OCI-LY7 (cell line): ENCODE data around the gene HDAC9. TPM values are rescaled to one million over a fixed set of nuclear protein-coding genes. Genes with fewer than 3 reads are reported as not detected.

Source experiments
- BruUV-seq: library from RNA; stranded (reverse); fragments of 400-500 nt; replicated peaks from 2 replicates; lab custom pipeline; 2021; lab: Mats Ljungman, UMichigan
- CTCF ChIA-PET: fragments of 300-600 bp; sonication (Branson Sonifier 250); formaldehyde crosslinking; loops from one replicate; lab custom pipeline; 2022; ENCODE audit warnings: antibody characterized with exemption; ENCODE audit not compliant: unreplicated experiment; lab: Charles Lee
- POLR2A ChIA-PET: fragments of 300-600 bp; sonication (Branson Sonifier 250); formaldehyde crosslinking; loops from one replicate; lab custom pipeline; 2022; ENCODE audit warnings: antibody characterized with exemption; lab: Charles Lee
- DNase-seq: peaks from one replicate; pipeline ENCODE4 v3.0.0-alpha.2; 2015; ENCODE audit warnings: low spot score
- H2AFZ ChIP-seq: fragments of 200-600 bp; sonication (generic), shearing (Covaris generic); 2 replicates; pipeline ENCODE4 v1.6.1; 2014; ENCODE audit warnings: mild to moderate bottlenecking, antibody characterized with exemption, low read length, moderate library complexity
- H3K27ac ChIP-seq: fragments of 200-600 bp; sonication (generic); 2 replicates; pipeline ENCODE4 v1.5.1; 2014; ENCODE audit warnings: mixed run types, low read depth, mild to moderate bottlenecking, moderate library complexity, low read length, inconsistent platforms; ENCODE audit not compliant: poor library complexity, severe bottlenecking
- H3K36me3 ChIP-seq: fragments of 200-600 bp; sonication (generic); 2 replicates; pipeline ENCODE4 v1.6.1; 2014; ENCODE audit warnings: mild to moderate bottlenecking, antibody characterized with exemption, low read length, moderate library complexity, mixed read lengths; ENCODE audit not compliant: insufficient read depth
- H3K4me1 ChIP-seq: fragments of 200-600 bp; sonication (generic); 2 replicates; pipeline ENCODE4 v1.5.1; 2014; ENCODE audit warnings: mild to moderate bottlenecking, low read length; ENCODE audit not compliant: insufficient read depth, poor library complexity, severe bottlenecking
- H3K4me2 ChIP-seq: fragments of 200-600 bp; sonication (generic); 2 replicates; pipeline ENCODE4 v1.6.1; 2014; ENCODE audit warnings: mild to moderate bottlenecking, low read length
- H3K4me3 ChIP-seq: fragments of 200-600 bp; sonication (generic); 2 replicates; pipeline ENCODE4 v1.5.1; 2014; ENCODE audit warnings: mild to moderate bottlenecking, low read depth, low read length; ENCODE audit not compliant: poor library complexity, severe bottlenecking
- H3K79me2 ChIP-seq: fragments of 200-600 bp; sonication (generic); 2 replicates; pipeline ENCODE4 v1.6.1; 2016; ENCODE audit warnings: low read depth, mild to moderate bottlenecking, low read length, moderate library complexity, mixed read lengths; ENCODE audit not compliant: insufficient read depth
- H3K9me2 ChIP-seq: fragments of 200-600 bp; sonication (generic); 2 replicates; pipeline ENCODE4 v1.6.1; 2016; ENCODE audit warnings: mild to moderate bottlenecking, low read length, mixed read lengths; ENCODE audit not compliant: insufficient read depth
- H3K9me3 ChIP-seq: fragments of 200-600 bp; sonication (generic); 2 replicates; pipeline ENCODE4 v1.6.1; 2014; ENCODE audit warnings: mild to moderate bottlenecking, mixed run types, low read length, mixed read lengths
- H4K20me1 ChIP-seq: fragments of 200-600 bp; sonication (generic); 2 replicates; pipeline ENCODE4 v1.6.1; 2014; ENCODE audit warnings: mild to moderate bottlenecking, antibody characterized with exemption, low read length, moderate library complexity, mixed read lengths; ENCODE audit not compliant: insufficient read depth
- EZH2phosphoT487 ChIP-seq: fragments of 200-600 bp; sonication (generic); IDR thresholded peaks from 2 replicates; pipeline ENCODE4 v1.6.1; 2018; ENCODE audit warnings: low read depth, borderline replicate concordance, mild to moderate bottlenecking, mixed run types, antibody characterized with exemption, low read length, moderate library complexity, mixed read lengths
- intact Hi-C: fragments of 100-400 bp; cut with micrococcal nuclease; formaldehyde crosslinking; loops from one replicate; pipeline ENCODE4 v1.10.0; 2022; ENCODE audit not compliant: unreplicated experiment
- total RNA-seq, 2 experiments: library from RNA; depleted of rRNA in 1 of 2; stranded (reverse); fragments of >200 nt in 1 of 2; shearing (Covaris generic) in 1 of 2; gene quantifications; 2 replicates each; pipeline ENCODE4 v1.2.3, GENCODE V29; 2014 to 2022
- TF ChIP-seq, protein P1 (sequence below): fragments of 200-600 bp; sonication (generic); conservative IDR thresholded peaks from 2 replicates; pipeline ENCODE4 v1.5.1; 2014; ENCODE audit warnings: mild to moderate bottlenecking, antibody characterized with exemption, low read length, moderate library complexity, mixed read lengths

HDAC9 gene
- total RNA-seq, 2 experiments from 2014 or later: 58.8 to 91.7 TPM

DNA sequence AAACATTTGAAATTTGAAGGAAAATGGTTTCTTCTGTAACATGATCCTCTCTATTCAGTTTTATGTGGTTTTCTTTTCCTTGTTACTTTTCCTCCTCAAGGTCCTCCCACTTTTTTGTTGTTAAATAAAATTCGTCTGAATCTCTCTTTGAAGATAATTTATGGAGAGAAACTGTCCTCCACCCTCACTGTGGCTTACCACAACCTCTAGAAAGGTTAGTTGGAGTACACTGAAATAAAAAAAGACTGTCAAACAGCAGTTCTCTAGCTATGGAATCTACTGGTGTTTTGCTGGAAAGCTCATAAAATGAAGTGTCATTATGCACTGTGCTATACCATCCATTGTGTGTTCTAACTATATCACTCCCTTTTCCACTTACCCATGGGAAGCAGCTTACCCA is 189.4 kb downstream of the HDAC9 start:
- ChIA-PET POLR2A (interaction anchor here (0.6 kb wide), 1 partner anchor 112 kb away, joined by 3 read pairs; no protein-coding TSS in a partner anchor), CTCF (no interaction called here)
- DNase-seq: no peak
- H3K79me2 ChIP-seq: no peaks in the 10 kb centered on the region
- no peaks in the 10 kb centered on the region for H3K9me2 ChIP-seq
- H3K4me3 ChIP-seq: no peak overlapping the region
- H3K36me3 ChIP-seq: peaks cover 4% of the 10 kb centered on the region; the same call in 1 of the 2 replicates
- H3K4me1 ChIP-seq: no peaks in the 10 kb centered on the region
- no peak for TF ChIP-seq EZH2phosphoT487
- TF ChIP-seq, protein P1, sequence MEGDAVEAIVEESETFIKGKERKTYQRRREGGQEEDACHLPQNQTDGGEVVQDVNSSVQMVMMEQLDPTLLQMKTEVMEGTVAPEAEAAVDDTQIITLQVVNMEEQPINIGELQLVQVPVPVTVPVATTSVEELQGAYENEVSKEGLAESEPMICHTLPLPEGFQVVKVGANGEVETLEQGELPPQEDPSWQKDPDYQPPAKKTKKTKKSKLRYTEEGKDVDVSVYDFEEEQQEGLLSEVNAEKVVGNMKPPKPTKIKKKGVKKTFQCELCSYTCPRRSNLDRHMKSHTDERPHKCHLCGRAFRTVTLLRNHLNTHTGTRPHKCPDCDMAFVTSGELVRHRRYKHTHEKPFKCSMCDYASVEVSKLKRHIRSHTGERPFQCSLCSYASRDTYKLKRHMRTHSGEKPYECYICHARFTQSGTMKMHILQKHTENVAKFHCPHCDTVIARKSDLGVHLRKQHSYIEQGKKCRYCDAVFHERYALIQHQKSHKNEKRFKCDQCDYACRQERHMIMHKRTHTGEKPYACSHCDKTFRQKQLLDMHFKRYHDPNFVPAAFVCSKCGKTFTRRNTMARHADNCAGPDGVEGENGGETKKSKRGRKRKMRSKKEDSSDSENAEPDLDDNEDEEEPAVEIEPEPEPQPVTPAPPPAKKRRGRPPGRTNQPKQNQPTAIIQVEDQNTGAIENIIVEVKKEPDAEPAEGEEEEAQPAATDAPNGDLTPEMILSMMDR: no peak
- H2AFZ ChIP-seq: no peak overlapping the region
- no peaks in the 10 kb centered on the region for H3K9me3 ChIP-seq
- H3K27ac ChIP-seq: no peak overlapping the region
- H4K20me1 ChIP-seq: no peaks in the 10 kb centered on the region
- H3K4me2 ChIP-seq: no peak overlapping the region
- intact Hi-C loops: no loop called here
- BruUV-seq: no TSS peak

DNA sequence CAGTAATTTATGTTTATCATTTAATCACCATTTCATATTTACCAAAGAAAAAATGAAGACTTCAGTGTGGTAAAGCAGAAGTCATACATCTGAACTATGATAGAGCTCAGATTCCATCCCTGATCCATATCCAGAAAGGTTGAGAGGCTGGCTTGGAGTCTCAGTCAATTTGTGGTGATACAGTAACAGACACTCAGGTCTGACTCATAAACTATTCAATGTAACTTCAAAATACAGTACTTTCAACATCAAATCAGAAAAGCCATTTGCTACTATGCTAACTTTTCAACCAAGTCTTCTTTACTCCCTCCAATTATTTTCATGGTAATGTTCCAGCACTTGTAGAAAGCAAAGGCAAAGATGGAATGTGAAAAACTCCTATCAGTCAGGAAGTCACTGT is 190.4 kb downstream of the HDAC9 start:
- Histone ChIP-seq H3K9me3 (no peaks in the 10 kb centered on the region), H3K79me2 (no peaks in the 10 kb centered on the region), H2AFZ (no peak overlapping the region), H3K27ac (no peak overlapping the region), H3K36me3 (peaks cover 4% of the 10 kb centered on the region; the same call in 1 of the 2 replicates), H3K4me1 (no peaks in the 10 kb centered on the region), H4K20me1 (no peaks in the 10 kb centered on the region), H3K4me2 (no peak overlapping the region), H3K9me2 (no peaks in the 10 kb centered on the region), H3K4me3 (no peak overlapping the region)
- TF ChIP-seq, protein P1: no peak
- TF ChIP-seq EZH2phosphoT487: no peak
- intact Hi-C loops: no loop called here
- CTCF ChIA-PET: no interaction called here
- BruUV-seq: no TSS peak
- no peak for DNase-seq
- POLR2A ChIA-PET: interaction anchor here (0.6 kb wide), 2 partner anchors 31 to 678 kb away, joined by 3 read pairs; no protein-coding TSS in a partner anchor

DNA sequence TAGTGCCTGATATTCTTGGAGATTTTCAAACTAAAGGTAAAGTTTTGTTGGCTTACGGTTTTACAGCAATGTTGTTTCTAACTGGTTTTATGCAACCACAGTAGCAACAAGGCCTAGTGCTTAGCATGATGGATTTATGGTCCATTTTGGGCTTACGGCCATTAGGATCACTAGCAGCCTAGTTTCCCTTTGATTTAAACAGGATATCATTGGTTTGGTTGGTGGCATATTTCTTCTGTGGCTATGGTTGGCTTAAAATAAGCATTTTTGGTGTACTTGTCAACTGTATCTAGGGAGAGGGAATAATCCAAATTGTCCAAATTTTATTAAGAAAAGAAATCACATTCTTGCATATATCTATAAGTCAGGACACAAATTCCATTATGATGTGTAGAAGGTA is 194.0 kb downstream of the HDAC9 start:
- no peak overlapping the region for H3K4me3 ChIP-seq
- no peak overlapping the region for H2AFZ ChIP-seq
- H3K4me2 ChIP-seq: no peak overlapping the region
- intact Hi-C loops: no loop called here
- H3K9me2 ChIP-seq: no peaks in the 10 kb centered on the region
- ChIA-PET POLR2A (no interaction called here), CTCF (no interaction called here)
- H3K79me2 ChIP-seq: no peaks in the 10 kb centered on the region
- BruUV-seq: no TSS peak
- H3K4me1 ChIP-seq: no peaks in the 10 kb centered on the region
- DNase-seq: no peak
- no peak overlapping the region for H3K27ac ChIP-seq
- H3K9me3 ChIP-seq: no peaks in the 10 kb centered on the region
- no peaks in the 10 kb centered on the region for H4K20me1 ChIP-seq
- no peaks in the 10 kb centered on the region for H3K36me3 ChIP-seq
- TF ChIP-seq EZH2phosphoT487: no peak
- TF ChIP-seq, protein P1: no peak
